IMR-90 (cell line): ENCODE measurements around the gene ATP5ME. TPM values are rescaled to one million over a fixed set of nuclear protein-coding genes. Genes with fewer than 3 reads are reported as not detected.

ENCODE experiments used
- ATAC-seq: fragments of 200-7000 bp; cut with Tn5 transposase; 2 replicates; pipeline ENCODE4 v1.9.1; 2020; ENCODE audit warnings: low read depth, mild to moderate bottlenecking, moderate library complexity
- BruUV-seq: library from RNA; stranded (reverse); fragments of 400-500 nt; replicated peaks from 2 replicates; lab custom pipeline; 2021; lab: Mats Ljungman, UMichigan
- CTCF ChIA-PET: fragments of 300-600 bp; formaldehyde crosslinking; extraction: SDS; loops from one replicate; lab custom pipeline; 2021; ENCODE audit warnings: antibody characterized with exemption; lab: Yijun Ruan, JAX
- POLR2A ChIA-PET: fragments of 300-600 bp; sonication (Branson Sonifier 250); formaldehyde crosslinking; loops from one replicate; lab custom pipeline; 2022; ENCODE audit warnings: antibody characterized with exemption; ENCODE audit not compliant: unreplicated experiment; lab: Charles Lee
- DNase-seq: peaks from one replicate; pipeline ENCODE4 v3.0.0; 2013
- H2AFZ ChIP-seq: replicated peaks from 2 replicates; pipeline ENCODE3; 2013; ENCODE audit warnings: low read length, mild to moderate bottlenecking; ENCODE audit not compliant: poor library complexity
- H2AK5ac ChIP-seq: 2 replicates; pipeline ENCODE4 v1.6.1; 2013; ENCODE audit warnings: low read depth, low read length, inconsistent platforms
- H2AK9ac ChIP-seq: replicated peaks from 2 replicates; pipeline ENCODE3; 2013; ENCODE audit warnings: mild to moderate bottlenecking, low read depth, low read length, moderate library complexity; ENCODE audit not compliant: poor library complexity
- H2BK120ac ChIP-seq: 2 replicates; pipeline ENCODE4 v1.6.1; 2013; ENCODE audit warnings: low read depth, low read length, inconsistent platforms
- H2BK15ac ChIP-seq: 3 replicates; pipeline ENCODE4 v1.6.1; 2013; ENCODE audit warnings: low read depth, low read length, inconsistent platforms
- H2BK20ac ChIP-seq: 2 replicates; pipeline ENCODE4 v1.6.1; 2013; ENCODE audit warnings: low read depth, mild to moderate bottlenecking, inconsistent platforms, low read length, moderate library complexity
- H2BK5ac ChIP-seq: 2 replicates; pipeline ENCODE4 v1.6.1; 2013; ENCODE audit warnings: mild to moderate bottlenecking, low read depth, low read length, inconsistent platforms; ENCODE audit not compliant: poor library complexity, severe bottlenecking
- H3K14ac ChIP-seq: replicated peaks from 2 replicates; pipeline ENCODE4 v1.6.1; 2013; ENCODE audit warnings: low read depth, low read length, inconsistent platforms
- H3K18ac ChIP-seq: 2 replicates; pipeline ENCODE4 v1.6.1; 2013; ENCODE audit warnings: low read depth, low read length, control low read depth
- H3K23ac ChIP-seq: 2 replicates; pipeline ENCODE4 v1.6.1; 2013; ENCODE audit warnings: low read depth, low read length, inconsistent platforms
- H3K27ac ChIP-seq: 2 replicates; pipeline ENCODE4 v1.5.1; 2013; ENCODE audit warnings: mild to moderate bottlenecking, control low read depth, low read length; ENCODE audit not compliant: insufficient read depth
- H3K27me3 ChIP-seq: 2 replicates; pipeline ENCODE4 v1.6.1; 2013; ENCODE audit warnings: low read length; ENCODE audit not compliant: control insufficient read depth, insufficient read depth
- H3K36me3 ChIP-seq: 2 replicates; pipeline ENCODE4 v1.6.1; 2013; ENCODE audit warnings: low read length, mixed read lengths; ENCODE audit not compliant: control insufficient read depth, insufficient read depth
- H3K4ac ChIP-seq: 2 replicates; pipeline ENCODE4 v1.6.1; 2013; ENCODE audit warnings: low read depth, low read length, inconsistent platforms
- H3K4me1 ChIP-seq: 2 replicates; pipeline ENCODE4 v1.6.1; 2013; ENCODE audit warnings: low read length, mixed read lengths; ENCODE audit not compliant: control insufficient read depth, insufficient read depth
- H3K4me2 ChIP-seq: 2 replicates; pipeline ENCODE4 v1.6.1; 2013; ENCODE audit warnings: low read depth, mild to moderate bottlenecking, control low read depth, low read length, moderate library complexity
- H3K4me3 ChIP-seq: 2 replicates; pipeline ENCODE4 v1.5.1; 2013; ENCODE audit warnings: low read depth, mild to moderate bottlenecking, control low read depth, low read length, moderate library complexity; ENCODE audit not compliant: insufficient read depth
- H3K56ac ChIP-seq: 2 replicates; pipeline ENCODE4 v1.6.1; 2013; ENCODE audit warnings: low read length, inconsistent platforms; ENCODE audit not compliant: insufficient read depth; ENCODE audit errors: extremely low read depth
- H3K79me1 ChIP-seq, 2 experiments: 2 replicates each; pipeline ENCODE4 v1.6.1; 2013; ENCODE audit warnings: low read length in 2 of 2, inconsistent platforms in 1 of 2, low read depth in 1 of 2
- H3K9ac ChIP-seq: 2 replicates; pipeline ENCODE4 v1.6.1; 2013; ENCODE audit warnings: low read depth, low read length, control low read depth
- H3K9me1 ChIP-seq: 2 replicates; pipeline ENCODE4 v1.6.1; 2013; ENCODE audit warnings: low read length, inconsistent platforms; ENCODE audit not compliant: insufficient read depth
- H3K9me3 ChIP-seq: 2 replicates; pipeline ENCODE4 v1.6.1; 2013; ENCODE audit warnings: low read length; ENCODE audit not compliant: control insufficient read depth, insufficient read depth
- H4K20me1 ChIP-seq: 2 replicates; pipeline ENCODE4 v1.6.1; 2013; ENCODE audit warnings: low read length, inconsistent platforms; ENCODE audit not compliant: insufficient read depth
- H4K5ac ChIP-seq: 2 replicates; pipeline ENCODE4 v1.6.1; 2013; ENCODE audit warnings: mild to moderate bottlenecking, low read depth, low read length, control low read depth
- H4K8ac ChIP-seq, 2 experiments: 2 replicates each; pipeline ENCODE4 v1.6.1; 2013; ENCODE audit warnings: low read depth in 2 of 2, low read length in 2 of 2, control low read depth in 1 of 2, inconsistent platforms in 1 of 2
- H4K91ac ChIP-seq: 2 replicates; pipeline ENCODE4 v1.6.1; 2013; ENCODE audit warnings: low read depth, low read length, inconsistent platforms; ENCODE audit not compliant: insufficient read depth
- BHLHE40 ChIP-seq: fragments of 150-350 bp; IDR thresholded peaks from 2 replicates; pipeline ENCODE4 v1.6.1; 2016; ENCODE audit warnings: mild to moderate bottlenecking, low read depth, low read length
- FOS ChIP-seq: fragments of 150-350 bp; IDR thresholded peaks from 2 replicates; pipeline ENCODE4 v1.6.1; 2016; ENCODE audit warnings: low read depth, low read length
- NFE2L2 ChIP-seq: fragments of 150-350 bp; IDR thresholded peaks from 2 replicates; pipeline ENCODE4 v1.6.1; 2016; ENCODE audit warnings: low read depth, mild to moderate bottlenecking, low read length
- POLR2A ChIP-seq: IDR thresholded peaks from 2 replicates; pipeline ENCODE4 v1.6.1; 2012; ENCODE audit warnings: mild to moderate bottlenecking, low read depth, low read length
- RAD21 ChIP-seq: IDR thresholded peaks from 2 replicates; pipeline ENCODE4 v1.6.1; 2012; ENCODE audit warnings: low read length, improper control_type of control experiment
- RFX5 ChIP-seq: IDR thresholded peaks from 2 replicates; pipeline ENCODE4 v1.8.0; 2012; ENCODE audit warnings: low read depth, mild to moderate bottlenecking, low read length, moderate library complexity
- SMC3 ChIP-seq: fragments of 150-350 bp; IDR thresholded peaks from 2 replicates; pipeline ENCODE4 v1.6.1; 2016; ENCODE audit warnings: low read depth, mild to moderate bottlenecking, antibody characterized with exemption, low read length, moderate library complexity
- WGBS, 2 experiments: methylation state at CpG; one replicate each; pipeline versions ENCODE4 v1.1.5 to v1.1.7; 2013; ENCODE audit warnings: missing lambda C conversion rate in 2 of 2; ENCODE audit not compliant: insufficient read length in 1 of 2; ENCODE audit errors: extremely low coverage in 2 of 2; 5-methylcytosine and 5-hydroxymethylcytosine counted together
- dilution Hi-C: fragments of 300-500 bp; cut with HindIII; formaldehyde crosslinking; loops from one replicate; pipeline ENCODE4 v1.14.3; 2018; ENCODE audit warnings: low sequenced_read_pairs; ENCODE audit not compliant: unreplicated experiment
- in situ Hi-C: fragments of 300-500 bp; cut with MboI; formaldehyde crosslinking; loops from 3 replicates; pipeline ENCODE4 v1.14.3; 2019; ENCODE audit warnings: low sequenced_read_pairs, inconsistent platforms, mixed read lengths
- intact Hi-C: fragments of 100-400 bp; cut with micrococcal nuclease; formaldehyde crosslinking; loops from 2 replicates; pipeline ENCODE4 v1.10.0; 2022
- polyA plus RNA-seq, 3 experiments: library from polyadenylated mRNA; depleted of rRNA; stranded (reverse); fragments of >200 nt; gene quantifications; 2 replicates each; pipeline ENCODE4 v1.2.3, GENCODE V29; 2012; ENCODE audit warnings: low replicate concordance in 1 of 3
- total RNA-seq: library from RNA; depleted of rRNA; stranded (reverse); fragments of >200 nt; gene quantifications from 2 replicates; pipeline ENCODE4 v1.2.3, GENCODE V29; 2012
- TF ChIP-seq, protein P1 (sequence below): fragments of 150-350 bp; IDR thresholded peaks from 2 replicates; pipeline ENCODE4 v1.6.1; 2017; ENCODE audit warnings: mild to moderate bottlenecking, antibody characterized with exemption, low read length, low read depth
- TF ChIP-seq, protein P2 (sequence below): conservative IDR thresholded peaks from 2 replicates; pipeline ENCODE4 v1.5.1; 2012; ENCODE audit warnings: mild to moderate bottlenecking, low read depth, low read length, improper control_type of control experiment
- TF ChIP-seq, protein P3 (sequence below): fragments of 150-350 bp; IDR thresholded peaks from 2 replicates; pipeline ENCODE4 v1.6.1; 2016; ENCODE audit warnings: low read depth, mild to moderate bottlenecking, low read length, moderate library complexity, borderline replicate concordance

Gene ATP5ME
- total and polyA plus RNA-seq, 2 of the 4 experiments (the other 2 are of a cell fraction) = 39.3 to 603 TPM

DNA sequence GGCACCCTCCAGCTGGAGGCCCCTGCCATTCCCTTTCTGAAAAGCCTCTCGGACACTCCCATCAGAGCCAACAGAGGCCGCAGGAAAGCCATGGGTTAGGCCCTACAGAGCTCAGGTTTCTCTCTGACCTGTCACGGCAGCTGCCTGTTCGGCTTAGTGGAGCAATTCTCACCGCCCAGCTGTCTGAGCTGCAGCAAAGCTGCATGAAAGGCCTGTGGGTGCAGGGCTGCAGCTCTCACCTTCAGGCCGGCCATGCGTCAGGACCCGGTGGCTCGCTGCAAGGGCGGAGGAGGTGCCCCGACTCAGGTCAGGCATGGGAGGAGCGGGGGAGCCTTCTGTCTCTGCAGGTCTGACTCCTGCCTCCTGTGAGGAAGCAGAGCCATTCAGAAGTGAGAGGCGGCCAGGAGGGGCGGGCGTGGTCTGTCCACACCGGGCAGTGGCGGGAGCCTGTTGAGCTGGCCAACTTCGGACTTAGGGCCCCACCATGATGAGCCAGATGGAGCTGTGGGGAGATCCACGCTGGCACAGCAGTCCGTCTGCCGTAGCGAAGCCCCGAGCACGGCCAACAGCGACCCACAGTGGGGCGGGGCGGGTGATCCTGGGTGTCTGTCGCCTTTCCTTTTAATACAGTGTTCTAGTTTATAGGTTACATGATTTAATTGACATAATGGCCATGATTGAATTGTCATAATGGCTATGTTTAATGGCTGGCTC, 25.3 kb downstream of the ATP5ME start:
- in situ Hi-C loops (no loop called here), intact Hi-C loops (no loop called here), dilution Hi-C loops (no loop called here)
- Histone ChIP-seq H2AK9ac (no peak overlapping the region), H3K56ac (no peak overlapping the region), H3K4me1 (no peaks in the 10 kb centered on the region), H3K27me3 (peaks cover 11% of the 10 kb centered on the region; the same call in 1 of the 2 replicates), H2BK20ac (no peak overlapping the region), H3K9me3 (peaks cover 3% of the 10 kb centered on the region), H2AFZ (no peak overlapping the region), H3K4me3 (no peak overlapping the region), H3K27ac (no peak overlapping the region), H4K20me1 (no peaks in the 10 kb centered on the region), H4K5ac (no peak overlapping the region), H3K79me1 (no peaks in the 10 kb centered on the region), H4K8ac (no peak overlapping the region), H3K4me2 (no peak overlapping the region), H2BK5ac (no peak overlapping the region), H4K91ac (no peak overlapping the region), H2BK120ac (no peak overlapping the region), H3K14ac (no peak overlapping the region), H2AK5ac (no peak overlapping the region), H3K4ac (no peak overlapping the region), H3K9ac (no peak overlapping the region), H3K18ac (no peak overlapping the region), H3K9me1 (no peaks in the 10 kb centered on the region), H2BK15ac (no peak overlapping the region), H3K23ac (no peak overlapping the region), H3K36me3 (no peaks in the 10 kb centered on the region)
- DNase-seq (no peak), ATAC-seq (no peak)
- POLR2A ChIA-PET = no interaction called here
- BruUV-seq = no TSS peak
- 38% methylated on average over 9 of the region's 28 CpGs; no CpG with 5 or more reads in 1 of the 2 experiments for WGBS, 2 experiments
- CTCF ChIA-PET = no interaction called here
- TF ChIP-seq NFE2L2 (no peak), RFX5 (no peak), POLR2A (no peak), SMC3 (no peak), FOS (no peak), BHLHE40 (no peak), RAD21 (no peak)
- TF ChIP-seq, protein P1, sequence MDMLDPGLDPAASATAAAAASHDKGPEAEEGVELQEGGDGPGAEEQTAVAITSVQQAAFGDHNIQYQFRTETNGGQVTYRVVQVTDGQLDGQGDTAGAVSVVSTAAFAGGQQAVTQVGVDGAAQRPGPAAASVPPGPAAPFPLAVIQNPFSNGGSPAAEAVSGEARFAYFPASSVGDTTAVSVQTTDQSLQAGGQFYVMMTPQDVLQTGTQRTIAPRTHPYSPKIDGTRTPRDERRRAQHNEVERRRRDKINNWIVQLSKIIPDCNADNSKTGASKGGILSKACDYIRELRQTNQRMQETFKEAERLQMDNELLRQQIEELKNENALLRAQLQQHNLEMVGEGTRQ = no peak
- TF ChIP-seq, protein P2, sequence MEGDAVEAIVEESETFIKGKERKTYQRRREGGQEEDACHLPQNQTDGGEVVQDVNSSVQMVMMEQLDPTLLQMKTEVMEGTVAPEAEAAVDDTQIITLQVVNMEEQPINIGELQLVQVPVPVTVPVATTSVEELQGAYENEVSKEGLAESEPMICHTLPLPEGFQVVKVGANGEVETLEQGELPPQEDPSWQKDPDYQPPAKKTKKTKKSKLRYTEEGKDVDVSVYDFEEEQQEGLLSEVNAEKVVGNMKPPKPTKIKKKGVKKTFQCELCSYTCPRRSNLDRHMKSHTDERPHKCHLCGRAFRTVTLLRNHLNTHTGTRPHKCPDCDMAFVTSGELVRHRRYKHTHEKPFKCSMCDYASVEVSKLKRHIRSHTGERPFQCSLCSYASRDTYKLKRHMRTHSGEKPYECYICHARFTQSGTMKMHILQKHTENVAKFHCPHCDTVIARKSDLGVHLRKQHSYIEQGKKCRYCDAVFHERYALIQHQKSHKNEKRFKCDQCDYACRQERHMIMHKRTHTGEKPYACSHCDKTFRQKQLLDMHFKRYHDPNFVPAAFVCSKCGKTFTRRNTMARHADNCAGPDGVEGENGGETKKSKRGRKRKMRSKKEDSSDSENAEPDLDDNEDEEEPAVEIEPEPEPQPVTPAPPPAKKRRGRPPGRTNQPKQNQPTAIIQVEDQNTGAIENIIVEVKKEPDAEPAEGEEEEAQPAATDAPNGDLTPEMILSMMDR = no peak
- TF ChIP-seq, protein P3, sequence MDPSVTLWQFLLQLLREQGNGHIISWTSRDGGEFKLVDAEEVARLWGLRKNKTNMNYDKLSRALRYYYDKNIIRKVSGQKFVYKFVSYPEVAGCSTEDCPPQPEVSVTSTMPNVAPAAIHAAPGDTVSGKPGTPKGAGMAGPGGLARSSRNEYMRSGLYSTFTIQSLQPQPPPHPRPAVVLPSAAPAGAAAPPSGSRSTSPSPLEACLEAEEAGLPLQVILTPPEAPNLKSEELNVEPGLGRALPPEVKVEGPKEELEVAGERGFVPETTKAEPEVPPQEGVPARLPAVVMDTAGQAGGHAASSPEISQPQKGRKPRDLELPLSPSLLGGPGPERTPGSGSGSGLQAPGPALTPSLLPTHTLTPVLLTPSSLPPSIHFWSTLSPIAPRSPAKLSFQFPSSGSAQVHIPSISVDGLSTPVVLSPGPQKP = no peak
